Right hindlimb (tissue), 1 donor: ENCODE data around the gene NLRP4.

Experiments used
- DNase-seq: peaks from one replicate; pipeline ENCODE4 v3.0.0-alpha.2; 2018

The NLRP4 gene

DNA sequence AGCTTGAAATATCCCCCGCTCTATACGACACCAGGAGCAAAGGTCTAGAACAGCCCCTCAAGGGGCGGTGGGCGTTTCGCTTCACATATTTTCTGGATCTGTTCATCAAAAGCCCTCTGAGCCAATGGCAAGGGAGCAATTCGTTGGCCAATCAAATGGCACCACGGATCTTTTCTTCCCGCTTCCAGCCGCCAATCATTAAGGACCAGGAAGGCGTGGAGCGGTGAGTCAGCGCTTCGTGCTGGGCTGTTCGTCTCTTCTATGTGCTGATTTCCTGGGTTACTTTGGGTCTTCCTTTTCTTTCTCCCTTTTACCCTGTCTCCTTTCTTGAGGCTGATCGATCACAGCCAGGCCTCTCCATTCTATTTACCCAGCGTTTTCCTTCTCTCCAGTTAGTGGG, at the start of gene NLRP4:
TSS of gene NLRP4 (plus strand) at position 201 of the 400 bp plus-strand sequence. CDS start 15,541 bp downstream, outside the sequence.
- DNase-seq, result no peak

- DNase-seq, result no peak
Observed at GRCh38 chr19:55795021-55795420, 41.3 kb upstream of the NLRP4 start.

- no peak for DNase-seq
Observed at GRCh38 chr19:55801416-55801815, 34.9 kb upstream of the NLRP4 start.

DNA sequence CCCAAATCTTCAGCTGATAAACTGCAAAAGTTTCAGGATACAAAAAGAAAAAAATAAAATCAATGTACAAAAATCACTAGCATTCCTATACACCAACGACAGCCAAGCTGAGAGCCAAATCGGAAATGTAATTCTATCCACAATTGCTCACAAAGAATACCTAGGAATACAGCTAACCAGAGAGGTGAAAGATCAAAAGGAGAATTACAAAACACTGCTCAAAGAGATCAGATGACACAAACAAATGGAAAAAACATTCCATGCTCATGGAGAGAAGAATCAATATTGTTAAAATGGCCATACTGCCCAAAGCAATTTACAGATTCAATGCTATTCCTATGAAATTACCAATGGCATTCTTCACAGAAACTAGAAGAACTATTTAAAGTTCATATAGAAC, 34.1 kb upstream of the NLRP4 start:
- no peak for DNase-seq

DNA sequence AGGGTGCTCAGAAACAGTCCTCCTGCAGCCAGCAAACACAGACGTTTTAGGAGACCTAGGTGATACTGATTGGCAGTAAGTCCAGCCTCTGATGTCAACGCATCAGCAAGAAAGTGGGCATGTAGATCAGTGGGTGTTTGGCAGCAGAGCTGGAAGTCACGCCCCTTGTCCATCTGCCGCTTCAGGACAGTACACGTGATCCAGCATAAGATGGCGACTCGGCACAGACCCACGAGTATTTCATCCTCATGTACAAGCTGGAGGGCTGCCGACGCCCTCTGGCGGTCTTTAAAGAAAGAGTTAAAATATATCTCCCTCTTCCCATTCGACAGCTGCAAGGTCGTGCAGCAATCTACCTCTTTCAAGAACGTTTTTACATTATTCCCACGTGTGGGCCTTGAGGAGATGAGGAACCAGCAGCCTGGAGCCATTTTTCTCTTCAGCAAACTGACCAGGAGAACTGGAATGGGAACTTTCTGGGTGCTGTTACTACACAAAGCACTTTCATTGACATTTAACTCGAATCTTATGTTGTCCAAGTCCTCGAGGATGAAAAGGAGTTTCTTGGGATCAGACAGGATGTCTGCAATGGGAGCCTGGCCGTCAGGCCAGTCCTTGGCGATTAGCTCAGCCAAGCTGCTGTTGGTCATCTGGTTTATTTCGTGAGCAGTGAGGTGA, 26.8 kb upstream of the NLRP4 start:
- peak; percentile 21 for DNase-seq

DNA sequence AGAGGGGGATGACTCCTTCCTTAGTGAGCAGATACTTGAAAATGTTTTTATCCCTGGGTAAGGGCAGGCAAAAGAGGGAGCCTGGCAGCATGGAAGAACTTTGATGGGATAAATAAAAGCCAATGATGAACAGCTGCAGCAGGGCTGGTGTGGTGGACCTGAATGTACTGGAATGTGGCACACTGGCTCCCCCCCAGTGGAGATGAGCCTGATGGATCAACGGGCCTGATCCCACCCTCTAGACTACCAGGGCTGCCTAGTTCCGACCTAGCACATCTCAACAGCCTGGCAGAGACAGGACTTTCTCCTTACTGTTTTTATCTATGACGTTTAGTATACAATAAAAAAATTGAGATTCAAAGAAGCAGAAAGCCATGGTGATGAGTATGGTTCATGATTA, 25.0 kb upstream of the NLRP4 start:
- no peak for DNase-seq

- no peak for DNase-seq
Observed at GRCh38 chr19:55812449-55812848, 23.9 kb upstream of the NLRP4 start.

GRCh38 chr19:55813906-55814305, 22.4 kb upstream of the NLRP4 start:
- DNase-seq, result no peak

DNA sequence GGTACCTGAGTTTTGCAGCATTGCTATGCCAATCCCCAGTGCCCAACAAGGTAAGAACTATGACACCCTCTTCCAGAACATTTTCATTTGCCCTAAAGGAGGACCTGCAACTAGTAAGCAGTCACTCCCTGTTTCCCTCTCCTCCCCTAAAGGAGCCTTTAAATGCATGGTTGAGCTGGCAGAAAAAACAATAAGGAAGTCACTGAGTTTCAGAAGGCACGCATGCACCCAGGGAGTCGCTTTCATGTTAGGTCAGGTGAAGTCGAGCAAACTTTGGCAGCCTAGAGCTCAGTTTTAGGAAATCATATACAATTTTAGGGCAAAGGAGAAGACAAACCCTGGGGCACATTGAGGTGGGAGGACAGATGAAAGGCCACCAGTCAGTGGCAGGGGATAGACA, 16.3 kb upstream of the NLRP4 start:
- no peak for DNase-seq

- no peak for DNase-seq
Observed at GRCh38 chr19:55830656-55831055, 5.7 kb upstream of the NLRP4 start.

DNA sequence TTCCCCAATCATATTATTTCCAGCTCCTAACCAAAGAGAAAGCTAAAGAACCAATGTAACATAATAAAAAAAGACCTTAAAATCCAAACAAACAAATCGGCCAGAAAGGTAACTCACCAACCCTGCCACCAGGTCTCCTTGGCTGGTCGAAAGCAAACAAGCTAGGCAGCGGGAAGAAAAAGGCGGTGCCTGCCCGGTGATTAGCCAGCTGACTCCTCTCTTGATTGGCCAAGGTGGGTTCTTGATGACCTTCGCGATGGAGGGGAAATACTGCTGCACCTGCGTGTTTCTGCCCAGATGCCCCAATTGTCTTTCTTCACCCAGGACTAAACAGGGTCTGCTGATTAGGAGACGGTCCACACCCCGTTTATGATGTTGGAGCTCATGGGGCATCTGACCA, 4.5 kb upstream of the NLRP4 start, which contains the start of gene NLRP11:
TSS of gene NLRP11 (minus strand) at position 154 of the 400 bp plus-strand sequence. CDS start 13,825 bp downstream, outside the sequence.
- no peak for DNase-seq

DNA sequence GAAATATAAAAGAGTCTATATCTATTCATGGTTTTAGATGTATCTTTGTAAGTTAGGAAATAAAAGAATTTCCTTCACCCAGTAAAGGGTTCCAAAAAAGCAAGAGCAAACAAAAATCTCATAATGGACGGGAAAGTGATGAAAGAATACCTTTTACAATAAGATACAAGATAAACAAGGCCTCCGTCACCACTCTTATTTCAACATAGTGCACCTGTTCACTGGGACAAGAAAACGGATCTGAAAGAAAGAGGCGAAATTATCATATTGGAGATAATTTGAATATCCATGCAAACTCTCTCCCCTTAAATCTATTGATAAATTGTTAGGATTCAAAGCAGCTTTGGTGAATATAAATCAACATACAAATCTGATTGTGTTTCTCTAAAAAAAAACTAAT, 3.7 kb upstream of the NLRP4 start:
- no peak for DNase-seq

GRCh38 chr19:55838251-55838650, 1.9 kb downstream of the NLRP4 start:
- no peak for DNase-seq

DNA sequence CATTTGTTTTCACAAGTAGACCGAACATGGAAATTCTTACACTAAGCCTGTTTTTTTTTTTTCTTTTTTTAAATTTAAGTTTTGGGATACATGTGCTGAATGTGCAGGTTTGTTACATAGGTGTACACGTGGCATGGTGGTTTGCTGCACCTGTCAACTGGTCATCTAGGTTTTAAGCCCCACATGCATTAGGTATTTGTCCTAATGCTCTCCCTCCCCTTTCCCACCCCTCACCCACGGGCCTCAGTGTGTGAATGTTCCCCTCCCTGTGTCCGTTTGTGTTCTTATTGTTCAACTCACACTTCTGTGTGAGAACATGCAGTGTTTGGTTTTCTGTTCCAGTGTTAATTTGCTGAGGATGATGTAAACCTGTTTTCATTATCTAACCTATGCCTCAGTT, 2.6 kb downstream of the NLRP4 start:
- DNase-seq, result no peak

DNA sequence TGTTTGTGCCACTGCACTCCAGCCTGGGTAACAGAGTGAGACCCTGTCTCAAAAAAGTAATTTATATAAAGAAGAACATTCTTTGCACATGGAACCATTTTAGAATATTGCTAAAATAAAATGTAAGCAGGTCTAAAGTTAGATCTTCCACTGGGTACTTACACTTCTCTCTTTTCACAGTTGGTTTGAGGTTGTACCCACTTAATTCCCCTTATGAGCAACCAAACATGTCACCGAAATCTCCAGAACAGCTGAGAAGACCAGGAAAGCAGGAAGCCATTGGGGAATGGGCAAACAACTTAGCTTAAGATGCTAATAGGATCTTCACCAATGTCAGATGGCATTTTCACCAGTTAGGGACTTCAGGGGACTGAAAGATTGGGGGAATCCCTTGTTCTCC, 18.8 kb downstream of the NLRP4 start:
- DNase-seq, result no peak

- no peak for DNase-seq
Observed at GRCh38 chr19:55857149-55857548, 20.8 kb downstream of the NLRP4 start.

DNA sequence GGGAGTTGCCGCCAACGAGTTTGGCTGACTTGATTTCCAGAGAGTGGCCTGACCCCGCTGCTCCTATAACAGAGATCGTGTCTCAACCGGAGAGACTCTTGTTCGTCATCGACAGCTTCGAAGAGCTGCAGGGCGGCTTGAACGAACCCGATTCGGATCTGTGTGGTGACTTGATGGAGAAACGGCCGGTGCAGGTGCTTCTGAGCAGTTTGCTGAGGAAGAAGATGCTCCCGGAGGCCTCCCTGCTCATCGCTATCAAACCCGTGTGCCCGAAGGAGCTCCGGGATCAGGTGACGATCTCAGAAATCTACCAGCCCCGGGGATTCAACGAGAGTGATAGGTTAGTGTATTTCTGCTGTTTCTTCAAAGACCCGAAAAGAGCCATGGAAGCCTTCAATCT, 21.6 kb downstream of the NLRP4 start:
- no peak for DNase-seq

DNA sequence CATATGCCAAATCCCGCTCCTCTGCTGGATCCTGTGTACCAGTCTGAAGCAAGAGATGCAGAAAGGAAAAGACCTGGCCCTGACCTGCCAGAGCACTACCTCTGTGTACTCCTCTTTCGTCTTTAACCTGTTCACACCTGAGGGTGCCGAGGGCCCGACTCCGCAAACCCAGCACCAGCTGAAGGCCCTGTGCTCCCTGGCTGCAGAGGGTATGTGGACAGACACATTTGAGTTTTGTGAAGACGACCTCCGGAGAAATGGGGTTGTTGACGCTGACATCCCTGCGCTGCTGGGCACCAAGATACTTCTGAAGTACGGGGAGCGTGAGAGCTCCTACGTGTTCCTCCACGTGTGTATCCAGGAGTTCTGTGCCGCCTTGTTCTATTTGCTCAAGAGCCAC, 22.1 kb downstream of the NLRP4 start:
- DNase-seq, result no peak

DNA sequence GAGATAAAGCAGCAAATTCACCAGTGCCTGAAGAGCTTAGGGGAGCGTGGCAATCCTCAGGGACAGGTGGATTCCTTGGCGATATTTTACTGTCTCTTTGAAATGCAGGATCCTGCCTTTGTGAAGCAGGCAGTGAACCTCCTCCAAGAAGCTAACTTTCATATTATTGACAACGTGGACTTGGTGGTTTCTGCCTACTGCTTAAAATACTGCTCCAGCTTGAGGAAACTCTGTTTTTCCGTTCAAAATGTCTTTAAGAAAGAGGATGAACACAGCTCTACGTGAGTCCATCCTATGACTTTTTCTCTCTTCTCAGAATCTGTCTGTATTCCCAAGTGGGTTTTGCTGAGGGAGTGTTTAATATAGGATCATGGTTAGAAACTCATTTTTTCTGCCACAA, 22.6 kb downstream of the NLRP4 start:
- DNase-seq, result no peak

GRCh38 chr19:55866521-55866920, 30.2 kb downstream of the NLRP4 start:
- no peak for DNase-seq

GRCh38 chr19:55867101-55867500, 30.8 kb downstream of the NLRP4 start:
- no peak for DNase-seq

DNA sequence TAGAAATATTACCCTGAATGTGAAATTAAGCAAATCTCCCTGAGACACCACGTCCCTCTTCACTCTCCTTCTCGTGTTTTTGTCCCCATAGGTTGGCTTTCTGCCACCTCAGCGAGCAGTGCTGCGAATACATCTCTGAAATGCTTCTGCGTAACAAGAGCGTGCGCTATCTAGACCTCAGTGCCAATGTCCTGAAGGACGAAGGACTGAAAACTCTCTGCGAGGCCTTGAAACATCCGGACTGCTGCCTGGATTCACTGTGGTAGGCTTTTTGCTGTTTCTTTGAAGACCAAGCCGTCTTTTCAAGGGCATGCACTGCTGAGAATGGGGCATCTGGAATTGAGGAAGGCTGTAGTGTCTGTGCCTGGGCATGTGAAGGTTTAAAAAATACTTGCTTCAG, 34.4 kb downstream of the NLRP4 start:
- no peak for DNase-seq

GRCh38 chr19:55877211-55877610, 40.9 kb downstream of the NLRP4 start:
- no peak for DNase-seq

DNA sequence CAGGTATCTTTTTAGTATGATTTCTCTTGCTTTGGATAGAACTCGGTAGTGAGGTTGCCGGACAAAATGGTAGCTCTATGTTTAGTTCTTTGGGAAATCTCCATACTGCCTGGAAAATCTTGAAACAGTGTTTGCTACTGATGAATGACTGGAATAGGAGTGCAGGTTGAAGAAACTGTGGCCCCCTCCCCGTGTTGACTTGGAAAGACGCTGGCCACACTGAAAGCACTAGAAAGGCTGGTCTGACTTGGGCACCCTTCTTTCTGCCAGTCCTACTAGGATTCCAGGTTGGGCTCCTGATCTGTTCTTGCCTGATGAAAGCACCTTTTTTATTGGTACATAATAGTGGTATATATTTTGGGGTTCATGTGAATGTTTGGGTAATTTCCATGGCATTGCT, 46.3 kb downstream of the NLRP4 start:
- DNase-seq, result no peak

- DNase-seq, result no peak
Observed at GRCh38 chr19:55898911-55899310, 62.6 kb downstream of the NLRP4 start.
